ENCODE results near the gene BRD7.

GRCh38 chr16:50351116-50351515 is 17.7 kb downstream of the BRD7 start:
- TF ChIP-seq CTCF (conservative IDR thresholded peaks at IDR 0.05 in 1 of 2, IDR thresholded peaks at IDR 0.05 in 1 of 2; ENCODE audit: extremely low read depth in 1 of 2, insufficient read depth in 1 of 2, low read depth in 1 of 2, low read length in 2 of 2) (no peak), EZH2 (IDR thresholded peaks at IDR 0.05; ENCODE audit: borderline replicate concordance, low read length) (no peak)

Measured in mammary epithelial cell (primary cell).